Measurements from ENCODE around the gene DGKA. TPM values are rescaled to one million over a fixed set of nuclear protein-coding genes. Genes with fewer than 3 reads are reported as not detected.
"Not testable (repeated sequence)": the region's sequence is repeated elsewhere in the genome, so short reads cannot be mapped to it uniquely, and the experiment has no call there.

DGKA gene
- total RNA-seq, 1 donor from 2014 or later, result 365 TPM

DNA sequence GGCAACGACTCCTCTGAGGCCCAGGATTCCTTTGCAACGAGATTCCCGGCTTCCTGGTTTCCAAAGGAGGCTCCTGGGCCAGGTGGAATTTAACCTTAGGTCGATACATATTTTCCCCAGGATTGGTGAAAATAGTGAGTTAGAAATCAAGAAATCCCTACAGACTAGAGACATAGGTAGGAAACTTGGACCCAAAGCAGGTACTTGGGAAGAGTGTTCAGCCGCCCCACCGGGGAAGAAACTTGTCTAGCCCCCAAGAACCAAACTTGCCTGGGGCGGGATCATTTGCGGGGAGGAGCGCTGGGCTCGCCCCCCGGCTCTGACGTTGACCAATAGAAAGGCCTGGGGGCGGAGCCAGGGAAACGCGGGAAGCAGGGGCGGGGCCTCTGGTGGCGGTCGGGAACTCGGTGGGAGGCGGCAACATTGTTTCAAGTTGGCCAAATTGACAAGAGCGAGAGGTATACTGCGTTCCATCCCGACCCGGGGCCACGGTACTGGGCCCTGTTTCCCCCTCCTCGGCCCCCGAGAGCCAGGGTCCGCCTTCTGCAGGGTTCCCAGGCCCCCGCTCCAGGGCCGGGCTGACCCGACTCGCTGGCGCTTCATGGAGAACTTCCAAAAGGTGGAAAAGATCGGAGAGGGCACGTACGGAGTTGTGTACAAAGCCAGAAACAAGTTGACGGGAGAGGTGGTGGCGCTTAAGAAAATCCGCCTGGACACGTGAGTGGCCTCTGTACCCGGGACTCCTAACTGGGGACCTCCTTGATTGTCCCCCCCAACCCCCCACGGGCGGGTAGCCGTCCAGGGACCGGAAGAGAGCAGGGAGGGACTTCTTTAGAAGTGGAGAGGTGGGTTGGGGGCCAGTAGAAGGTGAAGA lies 35.7 kb downstream of the DGKA start, which contains the start of gene CDK2:
Gene CDK2, plus strand, starts transcription at position 423 of the 874 bp plus-strand sequence. Its CDS starts 179 bp downstream, at position 602.
- H3K27ac Mint-ChIP-seq, result peak within 1 kb of the TSS; percentile 94
- H3K4me3 Mint-ChIP-seq, result peak within 1 kb of the TSS; percentile 99
- intact Hi-C loops (cut with micrococcal nuclease), result loop anchor here (1.0 kb wide), 2 partner anchors 8 to 39 kb away; partner anchors contain the start of genes PYM1 and RAB5B
- H3K4me1 Mint-ChIP-seq, result peaks cover 33% of the 10 kb centered on the region
- DNase-seq, result peak; percentile 98
- H3K9me3 Mint-ChIP-seq, result no peaks in the 10 kb centered on the region
- H3K36me3 Mint-ChIP-seq (ENCODE audit: low read depth), result peaks cover 23% of the 10 kb centered on the region
- H3K27me3 Mint-ChIP-seq, result no peaks in the 10 kb centered on the region

DNA sequence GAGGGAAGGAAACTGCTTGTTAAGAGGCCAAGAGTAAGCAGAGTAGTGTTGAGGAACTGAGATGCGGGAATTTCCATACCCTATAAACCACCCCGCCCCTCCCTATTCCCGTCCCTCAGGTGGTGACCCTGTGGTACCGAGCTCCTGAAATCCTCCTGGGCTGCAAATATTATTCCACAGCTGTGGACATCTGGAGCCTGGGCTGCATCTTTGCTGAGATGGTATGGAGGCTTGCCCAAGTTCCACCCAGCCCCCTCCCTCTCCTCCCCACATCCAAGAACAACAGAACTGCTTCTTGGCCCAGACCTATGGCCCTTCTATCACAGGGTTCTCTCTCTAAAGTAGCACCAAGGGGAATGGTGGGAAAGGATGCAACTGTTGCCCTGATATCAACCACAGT lies 38.4 kb downstream of the DGKA start:
- intact Hi-C loops (cut with micrococcal nuclease), result no loop called here
- Mint-ChIP-seq H3K27ac (no peak overlapping the region), H3K27me3 (no peaks in the 10 kb centered on the region), H3K36me3 (ENCODE audit: low read depth) (peaks cover 25% of the 10 kb centered on the region), H3K4me3 (no peak overlapping the region), H3K9me3 (no peaks in the 10 kb centered on the region), H3K4me1 (peaks cover 40% of the 10 kb centered on the region)
- no peak for DNase-seq

DNA sequence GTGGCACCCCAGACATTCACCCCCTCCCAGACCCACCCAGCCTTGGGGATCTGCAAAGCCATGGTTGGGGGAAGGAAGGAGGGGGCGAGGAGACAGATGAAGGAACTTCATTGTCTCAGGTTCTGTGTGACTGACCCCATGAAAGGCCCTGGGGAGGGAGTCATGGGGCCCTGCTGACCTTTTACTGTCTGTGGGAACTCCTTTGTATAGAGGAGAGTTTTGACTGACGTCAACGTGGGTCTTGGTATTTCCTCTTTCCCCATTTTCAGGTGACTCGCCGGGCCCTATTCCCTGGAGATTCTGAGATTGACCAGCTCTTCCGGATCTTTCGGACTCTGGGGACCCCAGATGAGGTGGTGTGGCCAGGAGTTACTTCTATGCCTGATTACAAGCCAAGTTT lies 39.8 kb downstream of the DGKA start:
- Mint-ChIP-seq H3K4me3 (no peak overlapping the region), H3K27ac (peak overlapping the region; percentile 51), H3K9me3 (no peaks in the 10 kb centered on the region), H3K27me3 (no peaks in the 10 kb centered on the region), H3K36me3 (ENCODE audit: low read depth) (peaks cover 28% of the 10 kb centered on the region), H3K4me1 (peaks cover 35% of the 10 kb centered on the region)
- no peak for DNase-seq
- intact Hi-C loops (cut with micrococcal nuclease), result no loop called here

DNA sequence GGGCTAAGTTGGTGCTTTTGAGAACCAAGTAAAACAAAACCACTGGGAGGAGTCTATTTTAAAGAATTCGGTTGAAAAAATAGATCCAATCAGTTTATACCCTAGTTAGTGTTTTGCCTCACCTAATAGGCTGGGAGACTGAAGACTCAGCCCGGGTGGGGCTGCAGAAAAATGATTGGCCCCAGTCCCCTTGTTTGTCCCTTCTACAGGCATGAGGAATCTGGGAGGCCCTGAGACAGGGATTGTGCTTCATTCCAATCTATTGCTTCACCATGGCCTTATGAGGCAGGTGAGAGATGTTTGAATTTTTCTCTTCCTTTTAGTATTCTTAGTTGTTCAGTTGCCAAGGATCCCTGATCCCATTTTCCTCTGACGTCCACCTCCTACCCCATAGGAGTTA lies 41.1 kb downstream of the DGKA start:
- Mint-ChIP-seq H3K4me1 (peaks cover 35% of the 10 kb centered on the region), H3K36me3 (ENCODE audit: low read depth) (peaks cover 25% of the 10 kb centered on the region), H3K27ac (peak overlapping the region; percentile 30), H3K9me3 (no peaks in the 10 kb centered on the region), H3K4me3 (no peak overlapping the region), H3K27me3 (no peaks in the 10 kb centered on the region)
- DNase-seq, result no peak
- intact Hi-C loops (cut with micrococcal nuclease), result no loop called here

DNA sequence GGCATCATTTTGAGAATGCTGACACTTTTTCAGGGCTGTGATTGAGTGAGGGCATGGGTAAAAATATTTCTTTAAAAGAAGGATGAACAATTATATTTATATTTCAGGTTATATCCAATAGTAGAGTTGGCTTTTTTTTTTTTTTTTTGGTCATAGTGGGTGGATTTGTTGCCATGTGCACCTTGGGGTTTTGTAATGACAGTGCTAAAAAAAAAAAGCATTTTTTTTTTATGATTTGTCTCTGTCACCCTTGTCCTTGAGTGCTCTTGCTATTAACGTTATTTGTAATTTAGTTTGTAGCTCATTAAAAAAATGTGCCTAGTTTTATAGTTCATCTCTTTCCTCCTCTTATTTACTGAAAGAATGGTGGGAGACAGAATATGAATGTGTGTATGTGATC lies 41.5 kb downstream of the DGKA start:
- DNase-seq, result no peak
- Mint-ChIP-seq H3K27me3 (no peaks in the 10 kb centered on the region), H3K9me3 (no peaks in the 10 kb centered on the region), H3K4me3 (no peak overlapping the region), H3K4me1 (peaks cover 34% of the 10 kb centered on the region), H3K27ac (peak overlapping the region; percentile 30), H3K36me3 (ENCODE audit: low read depth) (peaks cover 25% of the 10 kb centered on the region)
- intact Hi-C loops (cut with micrococcal nuclease), result no loop called here

DNA sequence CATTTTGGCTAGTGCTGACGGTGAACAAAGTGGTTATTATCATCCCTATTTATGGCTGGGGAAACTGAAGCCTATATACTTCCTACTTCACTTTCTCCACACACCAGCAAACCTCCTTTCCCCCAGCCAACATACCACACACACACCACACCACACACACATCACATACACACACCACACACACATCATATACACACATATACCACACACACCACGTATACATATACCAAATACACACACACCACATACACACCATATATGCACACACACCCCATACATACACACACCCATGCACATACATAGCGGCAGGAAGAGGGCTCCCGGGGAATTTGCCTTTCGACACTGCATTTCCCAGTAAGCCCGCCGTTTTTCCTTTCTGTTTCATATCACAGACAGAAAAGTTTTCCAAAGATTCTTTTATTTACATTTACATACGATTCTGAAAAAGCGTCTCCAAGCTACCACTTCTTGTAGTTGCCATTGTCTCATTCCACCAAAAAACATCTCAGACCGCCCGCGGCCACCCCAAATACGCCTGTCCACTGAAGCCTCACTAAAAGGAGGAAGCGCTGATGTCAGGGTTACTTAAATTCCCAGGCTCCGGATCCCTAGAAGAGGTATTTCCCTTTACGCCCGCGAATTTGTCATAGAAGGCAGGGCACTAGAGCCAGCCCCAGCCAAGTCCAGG lies 42.1 kb downstream of the DGKA start:
- Mint-ChIP-seq H3K36me3 (ENCODE audit: low read depth) (peaks cover 25% of the 10 kb centered on the region), H3K9me3 (no peaks in the 10 kb centered on the region), H3K27me3 (no peaks in the 10 kb centered on the region), H3K4me1 (peaks cover 31% of the 10 kb centered on the region), H3K27ac (no peak overlapping the region), H3K4me3 (no peak overlapping the region)
- intact Hi-C loops (cut with micrococcal nuclease), result loop anchor here (1.0 kb wide), 5 partner anchors 44 to 156 kb away; partner anchors contain the start of genes IKZF4, PA2G4, RPL41 and SARNP
- no peak for DNase-seq

DNA sequence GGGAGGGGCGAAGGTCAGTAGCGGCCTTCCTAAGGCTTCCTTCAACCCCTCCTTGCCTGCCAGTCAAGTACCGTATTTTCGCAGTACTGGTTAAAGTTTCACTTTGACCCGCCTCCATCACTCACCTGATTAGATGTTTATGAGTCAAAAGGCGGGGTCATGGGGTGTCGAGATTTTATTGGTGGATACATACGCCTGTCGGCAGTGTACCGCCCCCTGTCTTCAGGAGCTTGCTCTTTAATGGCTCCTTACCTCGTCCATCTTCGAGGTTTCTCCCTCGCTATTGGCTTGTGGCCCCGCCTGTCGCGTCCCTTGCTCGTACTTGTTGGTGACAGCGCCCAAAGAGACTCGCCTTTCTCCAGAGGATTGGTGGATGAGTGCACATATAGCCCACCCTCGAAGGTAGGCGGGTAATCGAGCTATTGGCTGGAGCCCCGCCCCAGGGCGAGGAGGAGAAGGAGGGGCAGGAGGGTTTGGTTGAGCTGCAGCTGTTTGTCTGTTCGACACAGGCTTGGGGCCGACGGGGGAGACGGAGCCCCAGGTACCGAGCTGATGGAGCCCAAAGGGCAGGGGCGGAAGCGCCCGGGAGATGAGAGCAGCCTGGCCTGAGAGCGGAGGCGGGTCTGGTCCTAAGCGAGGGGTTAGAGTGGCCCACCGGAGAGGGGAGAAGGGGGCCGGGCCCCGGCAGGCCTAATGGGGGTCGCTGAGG lies 42.8 kb downstream of the DGKA start, which contains the start of gene RAB5B:
Gene RAB5B, plus strand, starts transcription at position 480 of the 709 bp plus-strand sequence. CDS start 12,883 bp downstream, outside the sequence.
- Mint-ChIP-seq H3K9me3 (no peaks in the 10 kb centered on the region), H3K27me3 (no peaks in the 10 kb centered on the region), H3K4me1 (peaks cover 28% of the 10 kb centered on the region), H3K27ac (no peak within 1 kb of the TSS), H3K36me3 (ENCODE audit: low read depth) (peaks cover 21% of the 10 kb centered on the region), H3K4me3 (no peak within 1 kb of the TSS)
- DNase-seq, result peak; percentile 99
- intact Hi-C loops (cut with micrococcal nuclease), result loop anchor here (1.0 kb wide), 7 partner anchors 7 to 156 kb away; partner anchors contain the start of genes CDK2, IKZF4, PA2G4 and PMEL

DNA sequence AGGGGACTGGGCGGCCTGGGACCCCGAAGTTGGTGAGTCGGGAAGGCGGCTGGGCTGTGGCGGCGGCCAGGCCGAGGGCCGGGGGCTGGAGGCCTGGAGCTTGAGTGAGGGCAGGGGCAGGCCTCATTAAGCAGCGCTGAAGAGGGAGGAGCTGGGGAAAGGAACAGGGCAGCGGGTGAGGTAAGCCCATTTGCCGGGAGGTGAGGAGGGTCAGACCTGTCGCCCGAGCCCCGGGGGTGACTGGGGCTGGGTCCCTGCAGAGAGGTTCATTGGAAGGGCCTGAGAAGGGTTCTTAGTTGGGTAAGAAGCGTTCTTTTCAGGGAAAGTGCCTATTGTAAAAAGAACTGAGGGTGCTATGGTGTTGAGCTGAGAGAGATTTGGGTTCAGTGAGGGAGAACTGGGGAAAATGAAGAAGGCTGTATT lies 43.4 kb downstream of the DGKA start:
- Mint-ChIP-seq H3K36me3 (ENCODE audit: low read depth) (peaks cover 24% of the 10 kb centered on the region), H3K27ac (no peak overlapping the region), H3K4me1 (peaks cover 30% of the 10 kb centered on the region), H3K9me3 (no peaks in the 10 kb centered on the region), H3K27me3 (no peaks in the 10 kb centered on the region), H3K4me3 (no peak overlapping the region)
- DNase-seq, result peak; percentile 86
- intact Hi-C loops (cut with micrococcal nuclease), result loop anchor here (1.0 kb wide), 2 partner anchors 8 to 67 kb away; partner anchors contain the start of genes CDK2, PMEL and RPS26

DNA sequence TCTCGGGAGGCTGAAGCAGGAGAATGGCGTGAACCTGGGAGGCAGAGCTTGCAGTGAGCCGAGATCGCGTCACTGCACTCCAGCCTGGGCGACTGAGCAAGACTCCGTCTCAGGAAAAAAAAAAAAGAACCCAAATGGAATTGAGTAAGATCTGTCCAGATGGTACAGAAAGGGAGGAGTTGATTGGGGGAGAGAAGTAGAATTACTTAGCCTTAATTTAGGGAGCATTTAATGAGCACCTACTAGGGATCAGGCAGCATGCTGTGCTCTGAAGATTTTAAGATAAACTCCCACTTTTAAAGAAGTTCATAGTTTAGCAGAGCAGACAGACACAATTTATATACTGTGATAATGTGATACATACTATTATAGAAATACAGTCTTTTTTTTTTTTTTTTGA lies 47.4 kb downstream of the DGKA start:
- H3K4me1 Mint-ChIP-seq, result peaks cover 25% of the 10 kb centered on the region
- H3K36me3 Mint-ChIP-seq (ENCODE audit: low read depth), result peaks cover 27% of the 10 kb centered on the region
- H3K27me3 Mint-ChIP-seq, result no peaks in the 10 kb centered on the region
- H3K9me3 Mint-ChIP-seq, result no peaks in the 10 kb centered on the region
- no peak for DNase-seq
- H3K4me3 Mint-ChIP-seq, result no peak overlapping the region
- intact Hi-C loops (cut with micrococcal nuclease), result no loop called here
- H3K27ac Mint-ChIP-seq, result no peak overlapping the region

DNA sequence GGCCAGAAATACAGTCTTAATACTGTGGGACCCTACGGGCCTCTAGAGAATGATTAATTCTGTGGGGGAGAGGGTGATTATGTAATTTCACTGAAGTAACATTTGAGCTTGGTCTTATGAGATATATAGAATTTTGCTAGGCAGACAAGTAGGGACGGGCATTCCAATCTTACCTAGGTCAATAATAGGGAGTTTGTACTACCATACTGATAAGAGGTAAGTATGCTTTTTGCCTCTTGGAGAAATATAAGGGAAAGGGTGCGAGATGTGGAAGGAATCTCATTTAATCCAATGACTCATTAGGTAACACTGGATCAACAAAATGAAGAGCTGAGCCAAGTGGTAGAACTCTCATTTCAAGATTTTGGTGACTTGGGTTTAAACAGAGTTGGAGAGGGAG lies 48.1 kb downstream of the DGKA start:
- Mint-ChIP-seq H3K9me3 (no peaks in the 10 kb centered on the region), H3K36me3 (ENCODE audit: low read depth) (peaks cover 32% of the 10 kb centered on the region), H3K4me3 (no peak overlapping the region), H3K27me3 (no peaks in the 10 kb centered on the region), H3K4me1 (peaks cover 25% of the 10 kb centered on the region), H3K27ac (no peak overlapping the region)
- no peak for DNase-seq
- intact Hi-C loops (cut with micrococcal nuclease), result no loop called here

DNA sequence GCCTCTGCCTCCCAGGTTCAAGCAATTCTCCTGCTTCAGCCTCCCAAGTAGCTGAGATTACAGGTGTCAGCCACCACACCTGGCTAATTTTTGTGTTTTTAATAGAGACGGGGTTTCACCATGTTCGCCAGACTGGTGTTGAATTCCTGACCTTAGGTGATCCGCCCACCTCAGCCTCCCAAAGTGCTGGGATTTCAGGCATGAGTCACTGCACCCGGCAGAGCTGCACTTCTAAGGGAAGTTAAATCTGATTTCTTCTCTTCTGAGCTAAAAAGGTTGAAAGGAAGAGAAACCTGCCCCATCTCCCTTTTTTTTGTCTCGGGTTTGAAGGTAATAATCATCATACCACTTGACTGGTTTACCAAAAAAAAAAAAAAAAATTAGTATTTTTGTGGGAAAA lies 50.9 kb downstream of the DGKA start:
- Mint-ChIP-seq H3K36me3 (ENCODE audit: low read depth) (peaks cover 38% of the 10 kb centered on the region), H3K4me1 (peaks cover 18% of the 10 kb centered on the region)
- H3K27ac Mint-ChIP-seq; H3K9me3 Mint-ChIP-seq; H3K4me3 Mint-ChIP-seq; H3K27me3 Mint-ChIP-seq; intact Hi-C loops (cut with micrococcal nuclease); DNase-seq: not testable (repeated sequence)

DNA sequence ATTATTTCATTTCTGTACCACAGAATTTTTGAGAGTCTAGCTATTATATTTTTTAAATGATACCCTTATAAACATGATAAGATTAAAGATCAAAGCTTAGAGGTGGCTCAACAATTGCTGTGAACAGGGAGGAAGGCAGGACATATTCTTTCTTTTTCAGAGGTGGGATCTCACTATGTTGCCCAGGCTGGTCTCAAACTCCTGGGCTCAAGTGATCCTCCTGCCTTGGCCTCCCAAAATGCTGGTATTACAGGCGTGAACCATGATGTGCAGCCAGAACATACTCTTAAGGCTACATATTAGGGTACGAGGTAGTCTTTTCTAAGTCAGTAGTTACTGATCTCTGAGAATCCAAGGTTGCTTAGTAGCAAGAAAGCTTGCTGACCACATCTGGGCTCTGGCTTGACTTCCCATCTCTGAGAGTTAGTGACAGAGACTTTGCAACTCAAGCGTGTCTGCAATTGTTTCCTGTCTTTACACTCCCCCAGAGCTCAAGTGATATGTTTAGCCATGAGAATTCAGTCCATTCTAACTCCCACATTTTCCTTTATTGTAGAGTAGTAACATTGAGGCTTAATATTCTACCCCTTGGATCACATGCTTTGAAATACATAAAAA lies 51.5 kb downstream of the DGKA start:
- Mint-ChIP-seq H3K27me3 (no peaks in the 10 kb centered on the region), H3K9me3 (no peaks in the 10 kb centered on the region), H3K4me3 (no peak overlapping the region), H3K36me3 (ENCODE audit: low read depth) (peaks cover 38% of the 10 kb centered on the region), H3K4me1 (peaks cover 18% of the 10 kb centered on the region), H3K27ac (no peak overlapping the region)
- intact Hi-C loops (cut with micrococcal nuclease), result no loop called here
- no peak for DNase-seq

DNA sequence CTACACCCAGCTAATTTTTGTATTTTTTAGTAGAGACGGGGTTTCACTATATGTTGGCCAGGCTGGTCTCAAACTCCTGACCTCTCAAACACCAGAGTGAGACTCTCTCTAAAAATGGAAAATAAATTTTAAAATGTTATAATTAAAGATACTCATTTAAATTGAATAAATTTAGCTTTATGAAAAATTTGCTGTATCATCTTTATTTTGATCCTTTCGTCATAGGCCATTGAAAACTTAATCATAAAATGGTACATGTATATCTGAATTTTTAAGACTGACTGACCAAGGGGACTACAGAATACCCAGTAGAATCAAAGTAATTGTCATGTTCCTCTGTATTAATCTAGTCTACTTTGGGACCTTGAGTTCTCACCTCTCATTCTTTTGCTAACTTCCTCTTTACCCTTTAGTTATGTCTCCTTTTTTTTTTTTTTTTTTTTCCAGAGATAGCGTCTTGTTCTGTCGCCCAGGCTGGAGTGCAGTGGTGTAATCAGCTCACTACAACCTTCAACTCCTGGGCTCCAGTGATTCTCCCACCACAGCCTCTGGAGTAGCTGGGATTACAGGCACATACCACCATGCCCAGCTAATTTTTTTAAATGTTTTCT lies 52.4 kb downstream of the DGKA start:
- no peak for DNase-seq
- H3K4me1 Mint-ChIP-seq, result peaks cover 13% of the 10 kb centered on the region
- H3K27ac Mint-ChIP-seq, result no peak overlapping the region
- intact Hi-C loops (cut with micrococcal nuclease), result no loop called here
- peaks cover 40% of the 10 kb centered on the region for H3K36me3 Mint-ChIP-seq (ENCODE audit: low read depth)
- no peaks in the 10 kb centered on the region for H3K9me3 Mint-ChIP-seq
- no peaks in the 10 kb centered on the region for H3K27me3 Mint-ChIP-seq
- no peak overlapping the region for H3K4me3 Mint-ChIP-seq
